ENCODE results near the gene ZSCAN5A.
"Not testable (repeated sequence)": the region's sequence is repeated elsewhere in the genome, so short reads cannot be mapped to it uniquely, and the experiment has no call there.

DNA sequence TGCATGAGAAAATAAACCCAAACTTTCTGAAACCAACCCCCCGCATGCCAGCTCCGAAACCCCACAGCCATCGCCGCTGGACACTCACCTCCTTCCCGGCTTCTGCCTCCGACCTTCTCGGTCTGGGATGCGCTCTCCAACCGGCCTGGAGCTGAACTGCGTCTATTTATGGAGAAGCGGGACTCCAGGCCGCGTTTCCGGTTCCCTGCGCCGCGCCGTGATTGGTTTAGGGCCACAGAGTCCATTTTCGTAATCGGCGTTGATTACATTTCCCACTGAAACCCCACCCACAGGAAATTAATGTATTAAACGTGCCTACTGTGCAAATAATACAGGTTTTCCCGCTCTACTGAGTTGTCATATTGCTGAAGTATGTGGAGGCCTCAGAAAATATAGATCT is 117.0 kb downstream of the ZSCAN5A start, which contains the start of gene ZSCAN5B:
- TF ChIP-seq ZNF670 (CRISPR knock-in tag; IDR thresholded peaks at IDR 0.05; ENCODE audit: borderline replicate concordance); PITX1 (CRISPR knock-in tag; IDR thresholded peaks at IDR 0.05); RCOR2 (CRISPR knock-in tag; IDR thresholded peaks at IDR 0.05); CEBPB (IDR thresholded peaks at IDR 0.05; ENCODE audit: borderline replicate concordance, low read depth, low read length); NR1H2 (CRISPR knock-in tag; IDR thresholded peaks at IDR 0.05; ENCODE audit: borderline replicate concordance, low read depth): not testable (repeated sequence)
- TF ChIP-seq, protein P1, sequence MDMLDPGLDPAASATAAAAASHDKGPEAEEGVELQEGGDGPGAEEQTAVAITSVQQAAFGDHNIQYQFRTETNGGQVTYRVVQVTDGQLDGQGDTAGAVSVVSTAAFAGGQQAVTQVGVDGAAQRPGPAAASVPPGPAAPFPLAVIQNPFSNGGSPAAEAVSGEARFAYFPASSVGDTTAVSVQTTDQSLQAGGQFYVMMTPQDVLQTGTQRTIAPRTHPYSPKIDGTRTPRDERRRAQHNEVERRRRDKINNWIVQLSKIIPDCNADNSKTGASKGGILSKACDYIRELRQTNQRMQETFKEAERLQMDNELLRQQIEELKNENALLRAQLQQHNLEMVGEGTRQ (IDR thresholded peaks at IDR 0.05; ENCODE audit: low read depth, low read length) = not testable (repeated sequence)
- TF ChIP-seq, protein P1 (CRISPR knock-in tag; IDR thresholded peaks at IDR 0.05; ENCODE audit: borderline replicate concordance) = not testable (repeated sequence)
- TF ChIP-seq, protein P2, sequence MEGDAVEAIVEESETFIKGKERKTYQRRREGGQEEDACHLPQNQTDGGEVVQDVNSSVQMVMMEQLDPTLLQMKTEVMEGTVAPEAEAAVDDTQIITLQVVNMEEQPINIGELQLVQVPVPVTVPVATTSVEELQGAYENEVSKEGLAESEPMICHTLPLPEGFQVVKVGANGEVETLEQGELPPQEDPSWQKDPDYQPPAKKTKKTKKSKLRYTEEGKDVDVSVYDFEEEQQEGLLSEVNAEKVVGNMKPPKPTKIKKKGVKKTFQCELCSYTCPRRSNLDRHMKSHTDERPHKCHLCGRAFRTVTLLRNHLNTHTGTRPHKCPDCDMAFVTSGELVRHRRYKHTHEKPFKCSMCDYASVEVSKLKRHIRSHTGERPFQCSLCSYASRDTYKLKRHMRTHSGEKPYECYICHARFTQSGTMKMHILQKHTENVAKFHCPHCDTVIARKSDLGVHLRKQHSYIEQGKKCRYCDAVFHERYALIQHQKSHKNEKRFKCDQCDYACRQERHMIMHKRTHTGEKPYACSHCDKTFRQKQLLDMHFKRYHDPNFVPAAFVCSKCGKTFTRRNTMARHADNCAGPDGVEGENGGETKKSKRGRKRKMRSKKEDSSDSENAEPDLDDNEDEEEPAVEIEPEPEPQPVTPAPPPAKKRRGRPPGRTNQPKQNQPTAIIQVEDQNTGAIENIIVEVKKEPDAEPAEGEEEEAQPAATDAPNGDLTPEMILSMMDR (CRISPR knock-in tag; IDR thresholded peaks at IDR 0.05) = not testable (repeated sequence)

Measured in HepG2 (cell line).